SH-SY5Y (cell line): Measurements from ENCODE around the gene FUZ.

Experiments used
- GATA2 ChIP-seq: IDR thresholded peaks from 2 replicates; pipeline ENCODE4 v1.6.1; 2011; ENCODE audit warnings: mild to moderate bottlenecking, low read depth, low read length
- GATA3 ChIP-seq: IDR thresholded peaks from 2 replicates; pipeline ENCODE4 v1.6.1; 2011; ENCODE audit warnings: low read depth, mild to moderate bottlenecking, low read length, moderate library complexity

DNA sequence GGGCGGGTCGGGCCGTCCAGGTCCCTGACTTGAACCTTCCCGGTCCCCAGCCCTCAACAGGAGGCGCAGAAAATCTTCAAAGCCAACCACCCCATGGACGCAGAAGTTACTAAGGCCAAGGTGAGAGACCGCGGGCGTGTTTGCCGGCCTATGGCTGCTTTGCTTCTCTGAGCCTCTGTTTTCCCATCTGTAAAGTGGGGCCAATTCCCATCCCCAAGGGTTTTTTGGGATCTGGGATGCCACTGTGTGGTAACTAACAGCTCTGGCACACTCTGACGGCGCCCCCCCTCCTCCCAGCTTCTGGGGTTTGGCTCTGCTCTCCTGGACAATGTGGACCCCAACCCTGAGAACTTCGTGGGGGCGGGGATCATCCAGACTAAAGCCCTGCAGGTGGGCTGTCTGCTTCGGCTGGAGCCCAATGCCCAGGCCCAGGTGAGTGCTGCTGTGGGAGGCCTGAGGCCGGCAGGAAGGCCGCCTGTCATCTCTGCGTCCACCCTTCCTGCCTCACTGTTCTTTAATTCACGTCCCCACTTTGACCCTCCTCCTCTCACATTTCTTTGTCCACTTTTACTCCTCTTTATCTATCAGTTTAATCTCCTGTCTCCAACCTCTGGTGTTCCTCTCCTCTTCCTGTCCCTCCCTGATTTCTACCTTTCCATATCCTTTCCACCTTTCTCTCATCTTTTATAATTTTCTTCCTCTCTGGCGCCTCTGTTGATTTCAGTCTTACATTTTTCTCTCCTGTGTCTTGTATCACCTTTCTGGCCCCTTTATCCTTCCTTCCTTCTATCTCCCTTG lies 7.1 kb downstream of the FUZ start:
- TF ChIP-seq GATA2 = no peak
- no peak for TF ChIP-seq GATA3
